ENCODE measurements around the gene CDH5. TPM values are rescaled to one million over a fixed set of nuclear protein-coding genes. Genes with fewer than 3 reads are reported as not detected.

Gene CDH5
- total RNA-seq, 1 experiment from 2014 or later = 0.25 TPM

- Mint-ChIP-seq H3K36me3 (ENCODE audit: insufficient read depth, unreplicated experiment) (no peaks in the 10 kb centered on the region), H3K27me3 (ENCODE audit: insufficient read depth, unreplicated experiment) (no peaks in the 10 kb centered on the region), H3K27ac (ENCODE audit: unreplicated experiment) (no peak overlapping the region), H3K4me3 (ENCODE audit: unreplicated experiment) (no peak overlapping the region), H3K4me1 (ENCODE audit: low read depth, unreplicated experiment) (peaks cover 16% of the 10 kb centered on the region), H3K9me3 (ENCODE audit: unreplicated experiment) (peaks cover 22% of the 10 kb centered on the region)
- CTCF ChIA-PET = interaction anchor here (0.6 kb wide), 1 partner anchor 636 kb away, joined by 6 read pairs; no protein-coding TSS in a partner anchor
- intact Hi-C loops (cut with micrococcal nuclease; ENCODE audit: unreplicated experiment) = no loop called here
- Histone ChIP-seq H3K27me3 (replicated peaks; ENCODE audit: control insufficient read depth, insufficient read depth, low read length) (no peaks in the 10 kb centered on the region), H3K4me3 (ENCODE audit: low read depth, low read length) (no peak overlapping the region), H3K4me1 (peaks cover 30% of the 10 kb centered on the region), H3K9me3 (no peaks in the 10 kb centered on the region), H3K36me3 (ENCODE audit: control insufficient read depth, insufficient read depth, low read length) (no peaks in the 10 kb centered on the region)
- no peak for TF ChIP-seq CTCF (IDR thresholded peaks at IDR 0.05; ENCODE audit: insufficient read depth in 1 of 2, low read depth in 1 of 2, low read length in 1 of 2, severe bottlenecking in 1 of 2, unreplicated experiment in 1 of 2)
- POLR2A ChIA-PET = no interaction called here
- no TSS peak for BruUV-seq (replicated peaks)
- DNase-seq = no peak
Observed at GRCh38 chr16:66382171-66382965, 15.9 kb downstream of the CDH5 start.

- H3K36me3 ChIP-seq (ENCODE audit: control insufficient read depth, insufficient read depth, low read length) = no peaks in the 10 kb centered on the region
- H3K27ac Mint-ChIP-seq (ENCODE audit: unreplicated experiment) = no peak overlapping the region
- no peak for TF ChIP-seq CTCF (IDR thresholded peaks at IDR 0.05; ENCODE audit: insufficient read depth in 1 of 2, low read depth in 1 of 2, low read length in 1 of 2, severe bottlenecking in 1 of 2, unreplicated experiment in 1 of 2)
- H3K4me1 ChIP-seq = peaks cover 30% of the 10 kb centered on the region
- peaks cover 22% of the 10 kb centered on the region for H3K9me3 Mint-ChIP-seq (ENCODE audit: unreplicated experiment)
- H3K4me3 Mint-ChIP-seq (ENCODE audit: unreplicated experiment) = no peak overlapping the region
- no peaks in the 10 kb centered on the region for H3K27me3 Mint-ChIP-seq (ENCODE audit: insufficient read depth, unreplicated experiment)
- no peaks in the 10 kb centered on the region for H3K36me3 Mint-ChIP-seq (ENCODE audit: insufficient read depth, unreplicated experiment)
- no peak overlapping the region for H3K4me3 ChIP-seq (ENCODE audit: low read depth, low read length)
- intact Hi-C loops (cut with micrococcal nuclease; ENCODE audit: unreplicated experiment) = no loop called here
- peaks cover 16% of the 10 kb centered on the region for H3K4me1 Mint-ChIP-seq (ENCODE audit: low read depth, unreplicated experiment)
- peak in 1 of 2 experiments; percentile 32 for DNase-seq
- ChIA-PET POLR2A (no interaction called here), CTCF (no interaction called here)
- H3K9me3 ChIP-seq = no peaks in the 10 kb centered on the region
- BruUV-seq (replicated peaks) = no TSS peak
- no peaks in the 10 kb centered on the region for H3K27me3 ChIP-seq (replicated peaks; ENCODE audit: control insufficient read depth, insufficient read depth, low read length)
Observed at GRCh38 chr16:66382966-66383299, 16.4 kb downstream of the CDH5 start.

GRCh38 chr16:66383551-66383950, 17.1 kb downstream of the CDH5 start:
- Mint-ChIP-seq H3K9me3 (ENCODE audit: unreplicated experiment) (peaks cover 22% of the 10 kb centered on the region), H3K4me1 (ENCODE audit: low read depth, unreplicated experiment) (peaks cover 14% of the 10 kb centered on the region), H3K27me3 (ENCODE audit: insufficient read depth, unreplicated experiment) (no peaks in the 10 kb centered on the region), H3K36me3 (ENCODE audit: insufficient read depth, unreplicated experiment) (no peaks in the 10 kb centered on the region), H3K27ac (ENCODE audit: unreplicated experiment) (no peak overlapping the region), H3K4me3 (ENCODE audit: unreplicated experiment) (no peak overlapping the region)
- intact Hi-C loops (cut with micrococcal nuclease; ENCODE audit: unreplicated experiment) = no loop called here
- no peak for DNase-seq
- Histone ChIP-seq H3K27me3 (replicated peaks; ENCODE audit: control insufficient read depth, insufficient read depth, low read length) (no peaks in the 10 kb centered on the region), H3K36me3 (ENCODE audit: control insufficient read depth, insufficient read depth, low read length) (no peaks in the 10 kb centered on the region), H3K9me3 (no peaks in the 10 kb centered on the region), H3K4me1 (peaks cover 28% of the 10 kb centered on the region), H3K4me3 (ENCODE audit: low read depth, low read length) (no peak overlapping the region)
- TF ChIP-seq CTCF (IDR thresholded peaks at IDR 0.05; ENCODE audit: insufficient read depth in 1 of 2, low read depth in 1 of 2, low read length in 1 of 2, severe bottlenecking in 1 of 2, unreplicated experiment in 1 of 2) = no peak
- no TSS peak for BruUV-seq (replicated peaks)
- ChIA-PET CTCF (no interaction called here), POLR2A (no interaction called here)
